PC-9 (cell line): Measurements from ENCODE around the gene COX10. TPM values are rescaled to one million over a fixed set of nuclear protein-coding genes. Genes with fewer than 3 reads are reported as not detected.
"Not testable (repeated sequence)": the region's sequence is repeated elsewhere in the genome, so short reads cannot be mapped to it uniquely, and the experiment has no call there.

ENCODE experiments used
- BruUV-seq: library from RNA; stranded (reverse); fragments of 400-500 nt; replicated peaks from 2 replicates; lab custom pipeline; 2021; lab: Mats Ljungman, UMichigan
- CTCF ChIA-PET: fragments of 300-600 bp; sonication (Branson Sonifier 250); formaldehyde crosslinking; loops from one replicate; lab custom pipeline; 2022; ENCODE audit warnings: antibody characterized with exemption; lab: Charles Lee
- POLR2A ChIA-PET: fragments of 300-600 bp; sonication (Branson Sonifier 250); formaldehyde crosslinking; loops from one replicate; lab custom pipeline; 2022; ENCODE audit warnings: antibody characterized with exemption; ENCODE audit not compliant: unreplicated experiment; lab: Charles Lee
- DNase-seq, 2 experiments: peaks; one replicate each; pipeline versions ENCODE4 v3.0.0 to v3.0.0-alpha.2; 2015 to 2022; ENCODE audit warnings: mixed read lengths in 1 of 2
- H2AFZ ChIP-seq: fragments of 200-600 bp; sonication (generic); 2 replicates; pipeline ENCODE4 v1.8.1; 2017; ENCODE audit warnings: antibody characterized with exemption
- H3F3A ChIP-seq: fragments of 200-600 bp; sonication (generic); 2 replicates; pipeline ENCODE4 v1.8.1; 2017; ENCODE audit warnings: antibody characterized with exemption, mild to moderate bottlenecking, low read depth; ENCODE audit not compliant: insufficient read depth
- H3K27ac ChIP-seq: fragments of 200-600 bp; sonication (generic); 2 replicates; pipeline ENCODE4 v1.6.1; 2016; ENCODE audit warnings: mixed run types
- H3K27me3 ChIP-seq: fragments of 200-600 bp; sonication (generic); 2 replicates; pipeline ENCODE4 v1.6.1; 2016; ENCODE audit warnings: low read depth, mixed run types; ENCODE audit not compliant: insufficient read depth
- H3K36me3 ChIP-seq: fragments of 200-600 bp; sonication (generic); 2 replicates; pipeline ENCODE4 v1.6.1; 2016; ENCODE audit warnings: low read depth, mixed run types
- H3K4me1 ChIP-seq: fragments of 200-600 bp; sonication (generic); replicated peaks from 2 replicates; pipeline ENCODE4 v1.6.1; 2016; ENCODE audit warnings: mixed run types; ENCODE audit not compliant: insufficient read depth
- H3K4me2 ChIP-seq: fragments of 200-600 bp; sonication (generic); 2 replicates; pipeline ENCODE4 v1.6.1; 2017; ENCODE audit warnings: mixed run types
- H3K4me3 ChIP-seq: fragments of 200-600 bp; sonication (generic); 2 replicates; pipeline ENCODE4 v1.6.1; 2016; ENCODE audit warnings: mixed run types
- H3K79me2 ChIP-seq: fragments of 200-600 bp; sonication (generic); 2 replicates; pipeline ENCODE4 v1.6.1; 2017; ENCODE audit warnings: low read depth, mixed run types
- H3K9me2 ChIP-seq: fragments of 200-600 bp; sonication (generic); 2 replicates; pipeline ENCODE4 v1.8.1; 2017; ENCODE audit warnings: mild to moderate bottlenecking; ENCODE audit not compliant: insufficient read depth
- H3K9me3 ChIP-seq: fragments of 200-600 bp; sonication (generic); 2 replicates; pipeline ENCODE4 v1.8.1; 2016; ENCODE audit warnings: low read depth; ENCODE audit not compliant: insufficient read depth
- H4K20me1 ChIP-seq: fragments of 200-600 bp; sonication (generic); 2 replicates; pipeline ENCODE4 v1.8.1; 2017; ENCODE audit not compliant: insufficient read depth
- EZH2 ChIP-seq: fragments of 200-600 bp; sonication (generic); IDR thresholded peaks from 2 replicates; pipeline ENCODE4 v1.8.0; 2017; ENCODE audit warnings: antibody characterized with exemption, low read depth
- intact Hi-C: fragments of 100-400 bp; cut with micrococcal nuclease; formaldehyde crosslinking; loops from one replicate; pipeline ENCODE4 v1.10.0; 2022; ENCODE audit not compliant: unreplicated experiment
- total RNA-seq: library from RNA; stranded (reverse); gene quantifications from 2 replicates; pipeline ENCODE4 v1.2.3, GENCODE V29; 2021
- TF ChIP-seq, protein P1 (sequence below): fragments of 200-600 bp; sonication (generic); conservative IDR thresholded peaks from 2 replicates; pipeline ENCODE4 v1.6.1; 2017; ENCODE audit warnings: mixed run types, antibody characterized with exemption, mild to moderate bottlenecking, moderate library complexity

Gene COX10
- total RNA-seq, 1 experiment from 2014 or later = 22.6 TPM

DNA sequence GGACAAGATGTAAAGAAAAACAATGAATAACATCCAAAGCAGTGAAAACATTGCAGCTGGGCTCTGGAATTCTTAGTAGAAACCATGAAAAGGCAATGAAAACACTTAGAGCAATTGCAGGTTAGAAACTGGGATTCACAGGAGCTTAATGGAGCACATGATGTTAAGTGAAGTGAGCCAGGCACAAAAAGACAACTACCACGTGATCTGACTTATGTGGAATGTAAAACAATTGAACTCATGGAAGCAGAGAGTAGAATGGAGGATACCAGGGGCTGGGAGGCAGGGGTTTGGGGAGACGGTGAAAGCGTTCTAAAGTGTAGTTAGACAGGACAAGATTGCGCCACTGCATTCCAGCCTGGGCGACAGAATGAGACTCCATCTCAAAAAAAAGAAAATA, 170.0 kb downstream of the COX10 start:
- H3K27me3 ChIP-seq, H4K20me1 ChIP-seq, H3K36me3 ChIP-seq, POLR2A ChIA-PET, BruUV-seq, H3K79me2 ChIP-seq, H3K9me3 ChIP-seq, H3K4me3 ChIP-seq, H2AFZ ChIP-seq, intact Hi-C loops, H3F3A ChIP-seq, CTCF ChIA-PET, H3K9me2 ChIP-seq, DNase-seq, H3K4me2 ChIP-seq, H3K4me1 ChIP-seq, H3K27ac ChIP-seq: not testable (repeated sequence)

DNA sequence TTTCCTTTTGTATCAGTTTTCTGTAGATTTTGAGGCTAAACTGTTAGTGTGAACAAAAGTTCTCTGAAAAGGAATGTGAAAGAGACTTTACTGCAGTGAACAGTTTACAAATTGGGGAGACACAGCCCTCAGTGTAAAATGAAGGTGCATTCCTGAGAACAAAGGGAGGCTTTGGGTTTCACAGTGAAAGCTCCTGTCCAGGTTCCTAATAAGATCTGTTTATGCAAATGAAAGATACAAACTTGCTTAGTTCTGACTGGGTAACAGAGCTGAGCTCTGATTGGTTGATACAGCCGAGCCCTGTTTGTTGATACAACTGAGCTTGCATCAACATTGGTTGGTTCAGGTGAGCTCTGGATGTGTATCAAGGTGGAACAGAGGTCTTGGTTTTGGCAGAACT, 175.7 kb downstream of the COX10 start:
- ChIA-PET POLR2A (no interaction called here), CTCF (no interaction called here)
- no peak overlapping the region for H3K4me3 ChIP-seq
- H3K9me3 ChIP-seq = no peaks in the 10 kb centered on the region
- no peak overlapping the region for H2AFZ ChIP-seq
- H4K20me1 ChIP-seq = no peaks in the 10 kb centered on the region
- DNase-seq = no peak
- H3K27me3 ChIP-seq = peaks cover 4% of the 10 kb centered on the region; the same call in 1 of the 2 replicates
- no peak for TF ChIP-seq EZH2
- TF ChIP-seq, protein P1, sequence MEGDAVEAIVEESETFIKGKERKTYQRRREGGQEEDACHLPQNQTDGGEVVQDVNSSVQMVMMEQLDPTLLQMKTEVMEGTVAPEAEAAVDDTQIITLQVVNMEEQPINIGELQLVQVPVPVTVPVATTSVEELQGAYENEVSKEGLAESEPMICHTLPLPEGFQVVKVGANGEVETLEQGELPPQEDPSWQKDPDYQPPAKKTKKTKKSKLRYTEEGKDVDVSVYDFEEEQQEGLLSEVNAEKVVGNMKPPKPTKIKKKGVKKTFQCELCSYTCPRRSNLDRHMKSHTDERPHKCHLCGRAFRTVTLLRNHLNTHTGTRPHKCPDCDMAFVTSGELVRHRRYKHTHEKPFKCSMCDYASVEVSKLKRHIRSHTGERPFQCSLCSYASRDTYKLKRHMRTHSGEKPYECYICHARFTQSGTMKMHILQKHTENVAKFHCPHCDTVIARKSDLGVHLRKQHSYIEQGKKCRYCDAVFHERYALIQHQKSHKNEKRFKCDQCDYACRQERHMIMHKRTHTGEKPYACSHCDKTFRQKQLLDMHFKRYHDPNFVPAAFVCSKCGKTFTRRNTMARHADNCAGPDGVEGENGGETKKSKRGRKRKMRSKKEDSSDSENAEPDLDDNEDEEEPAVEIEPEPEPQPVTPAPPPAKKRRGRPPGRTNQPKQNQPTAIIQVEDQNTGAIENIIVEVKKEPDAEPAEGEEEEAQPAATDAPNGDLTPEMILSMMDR = no peak
- no peaks in the 10 kb centered on the region for H3K4me1 ChIP-seq
- no peaks in the 10 kb centered on the region for H3K79me2 ChIP-seq
- BruUV-seq = no TSS peak
- H3K36me3 ChIP-seq = no peaks in the 10 kb centered on the region
- no peaks in the 10 kb centered on the region for H3F3A ChIP-seq
- no peak overlapping the region for H3K4me2 ChIP-seq
- H3K9me2 ChIP-seq = no peaks in the 10 kb centered on the region
- intact Hi-C loops = no loop called here
- no peak overlapping the region for H3K27ac ChIP-seq

DNA sequence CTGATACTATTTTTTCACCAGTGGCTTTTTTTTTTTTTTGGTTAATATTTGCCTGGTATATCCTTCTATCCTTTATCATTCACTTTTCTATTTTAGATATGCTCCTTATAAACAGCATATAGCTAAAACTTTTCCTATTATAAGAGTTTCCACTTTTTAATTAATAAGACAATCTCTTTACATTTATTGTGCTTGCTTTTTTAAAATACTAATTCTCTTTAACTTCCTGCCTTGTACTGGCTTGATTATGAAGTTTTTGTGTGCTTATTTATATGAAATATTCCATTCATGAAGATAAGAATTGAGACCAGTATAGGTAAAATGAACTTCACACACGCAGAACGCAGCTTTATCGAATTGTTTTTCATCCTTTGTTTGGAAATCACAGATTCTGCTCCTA, 176.3 kb downstream of the COX10 start:
- no TSS peak for BruUV-seq
- DNase-seq = no peak
- Histone ChIP-seq H3K4me3 (no peak overlapping the region), H3K36me3 (no peaks in the 10 kb centered on the region), H3K27me3 (peaks cover 4% of the 10 kb centered on the region; the same call in 1 of the 2 replicates), H3K79me2 (no peaks in the 10 kb centered on the region), H3K9me3 (no peaks in the 10 kb centered on the region), H4K20me1 (no peaks in the 10 kb centered on the region), H3K4me2 (no peak overlapping the region), H3F3A (no peaks in the 10 kb centered on the region), H2AFZ (no peak overlapping the region), H3K4me1 (no peaks in the 10 kb centered on the region), H3K9me2 (no peaks in the 10 kb centered on the region), H3K27ac (no peak overlapping the region)
- ChIA-PET CTCF (no interaction called here), POLR2A (no interaction called here)
- intact Hi-C loops = no loop called here
- TF ChIP-seq, protein P1 = no peak
- no peak for TF ChIP-seq EZH2

Other genes starting within 250 kb of the COX10 start
- not detected in 2 replicates for gene CDRT15, start 167.4 kb downstream of the COX10 start, total RNA-seq
- gene HS3ST3B1, start 231.6 kb downstream of the COX10 start, total RNA-seq = not detected in 2 replicates